Vagina (tissue), 2 donors: ENCODE results near the gene ANKRD29. TPM values are rescaled to one million over a fixed set of nuclear protein-coding genes. Genes with fewer than 3 reads are reported as not detected.

Experiments used
- DNase-seq, 2 donors: peaks; one replicate each; pipeline ENCODE4 v3.0.0-alpha.2; 2017; ENCODE audit errors: extremely low spot score in 2 of 2
- H3K27ac ChIP-seq: fragments of 200-600 bp; sonication (generic); one replicate; pipeline ENCODE4 v1.5.1; 2019
- H3K27me3 ChIP-seq: fragments of 200-600 bp; sonication (generic); one replicate; pipeline ENCODE4 v1.5.1; 2019
- H3K36me3 ChIP-seq, 2 donors: fragments of 200-600 bp; sonication (generic); one replicate each; pipeline ENCODE4 v1.5.1; 2017 to 2019
- H3K4me1 ChIP-seq: fragments of 200-600 bp; sonication (generic); one replicate; pipeline ENCODE4 v1.5.1; 2019
- H3K4me3 ChIP-seq, 2 donors: fragments of 200-600 bp; sonication (generic); 1 replicate in 1 of 2; 2 replicates in 1 of 2; pipeline ENCODE4 v1.5.1; 2016 to 2019
- H3K9me3 ChIP-seq: fragments of 200-600 bp; sonication (generic); one replicate; pipeline ENCODE4 v1.5.1; 2019
- CTCF ChIP-seq, 3 experiments: fragments of 450-650 bp in 2 of 3; fragments of 200-600 bp in 1 of 3; sonication (generic) in 1 of 3; IDR thresholded peaks; one replicate each; pipeline ENCODE4 v1.5.1; 2017 to 2019; ENCODE audit warnings: antibody characterized with exemption in 3 of 3, mild to moderate bottlenecking in 2 of 3, moderate library complexity in 2 of 3
- POLR2A ChIP-seq, 2 donors: fragments of 450-650 bp; IDR thresholded peaks; one replicate each; pipeline ENCODE4 v1.6.1; 2017; ENCODE audit warnings: antibody characterized with exemption in 2 of 2, mild to moderate bottlenecking in 2 of 2, moderate library complexity in 2 of 2
- POLR2AphosphoS5 ChIP-seq, 2 donors: sonication (generic); formaldehyde crosslinking; IDR thresholded peaks; one replicate each; pipeline ENCODE4 v1.9.0; 2017; ENCODE audit warnings: antibody characterized with exemption in 2 of 2, mild to moderate bottlenecking in 2 of 2, low read depth in 1 of 2; ENCODE audit not compliant: insufficient read depth in 1 of 2
- intact Hi-C: fragments of 100-400 bp; cut with DNase I; formaldehyde crosslinking; loops from one replicate; pipeline ENCODE4 v1.15.1; 2023
- total RNA-seq: library from RNA; depleted of rRNA; stranded (reverse); fragments of >200 nt; gene quantifications from one replicate; pipeline ENCODE4 v1.2.3, GENCODE V29; 2016

Gene ANKRD29
- total RNA-seq, 1 donor from 2014 or later = 32.9 TPM

- peak; percentile 7 to 48 for TF ChIP-seq POLR2AphosphoS5 (IDR thresholded peaks at IDR 0.05; ENCODE audit: insufficient read depth in 1 of 2, low read depth in 1 of 2)
- no peak for TF ChIP-seq CTCF (IDR thresholded peaks at IDR 0.05)
- no peaks in the 10 kb centered on the region for H3K27me3 ChIP-seq
- peaks cover 34% of the 10 kb centered on the region for H3K4me1 ChIP-seq
- H3K9me3 ChIP-seq = no peaks in the 10 kb centered on the region
- H3K36me3 ChIP-seq = peaks cover 0 to 24% of the 10 kb centered on the region in 2 donors
- DNase-seq = no peak
- no peak overlapping the region for H3K4me3 ChIP-seq
- intact Hi-C loops = loop anchor here (5.0 kb wide), 1 partner anchor 47 kb away; no protein-coding TSS in a partner anchor
- peak overlapping the region; percentile 60 for H3K27ac ChIP-seq
Measured at GRCh38 chr18:23573626-23574431, 88.9 kb downstream of the ANKRD29 start.

- H3K27ac ChIP-seq = peak overlapping the region; percentile 60
Measured at GRCh38 chr18:23573020-23573419, 89.7 kb downstream of the ANKRD29 start.

GRCh38 chr18:23572570-23572969, 90.1 kb downstream of the ANKRD29 start:
- no peaks in the 10 kb centered on the region for H3K27me3 ChIP-seq
- no peak for DNase-seq
- intact Hi-C loops = loop anchor here (5.0 kb wide), 1 partner anchor 45 kb away; no protein-coding TSS in a partner anchor
- no peaks in the 10 kb centered on the region for H3K9me3 ChIP-seq
- H3K4me3 ChIP-seq = no peak overlapping the region
- H3K36me3 ChIP-seq = peaks cover 0 to 32% of the 10 kb centered on the region in 2 donors
- TF ChIP-seq POLR2AphosphoS5 (IDR thresholded peaks at IDR 0.05; ENCODE audit: insufficient read depth in 1 of 2, low read depth in 1 of 2) (no peak), POLR2A (IDR thresholded peaks at IDR 0.05) (no peak), CTCF (IDR thresholded peaks at IDR 0.05) (no peak)
- peaks cover 33% of the 10 kb centered on the region for H3K4me1 ChIP-seq
- peak overlapping the region; percentile 60 for H3K27ac ChIP-seq

More at GRCh38 chr18:23573020-23573419, 89.7 kb downstream of the ANKRD29 start:
- Histone ChIP-seq H3K27me3 (no peaks in the 10 kb centered on the region), H3K4me1 (peaks cover 33% of the 10 kb centered on the region), H3K4me3 (no peak overlapping the region), H3K9me3 (no peaks in the 10 kb centered on the region), H3K36me3 (peaks cover 0 to 29% of the 10 kb centered on the region in 2 donors)
- intact Hi-C loops = loop anchor here (5.0 kb wide), 1 partner anchor 46 kb away; no protein-coding TSS in a partner anchor
- TF ChIP-seq CTCF (IDR thresholded peaks at IDR 0.05) (no peak), POLR2AphosphoS5 (IDR thresholded peaks at IDR 0.05; ENCODE audit: insufficient read depth in 1 of 2, low read depth in 1 of 2) (no peak), POLR2A (IDR thresholded peaks at IDR 0.05) (no peak)
- DNase-seq = no peak

- intact Hi-C loops = loop anchor here (5.0 kb wide), 1 partner anchor 45 kb away; no protein-coding TSS in a partner anchor
- H3K36me3 ChIP-seq = peaks cover 0 to 37% of the 10 kb centered on the region in 2 donors
- H3K4me1 ChIP-seq = peaks cover 33% of the 10 kb centered on the region
Measured at GRCh38 chr18:23572012-23572411, 90.7 kb downstream of the ANKRD29 start.

More at GRCh38 chr18:23572012-23572411, 90.7 kb downstream of the ANKRD29 start:
- TF ChIP-seq POLR2A (IDR thresholded peaks at IDR 0.05) = no peak
- TF ChIP-seq POLR2AphosphoS5 (IDR thresholded peaks at IDR 0.05; ENCODE audit: insufficient read depth in 1 of 2, low read depth in 1 of 2) = no peak
- no peak for TF ChIP-seq CTCF (IDR thresholded peaks at IDR 0.05)
- Histone ChIP-seq H3K9me3 (no peaks in the 10 kb centered on the region), H3K27ac (peak overlapping the region; percentile 60), H3K27me3 (no peaks in the 10 kb centered on the region), H3K4me3 (no peak overlapping the region)
- DNase-seq = no peak
